T47D (cell line): ENCODE results near the gene PGAP3.
A peak's percentile ranks its signal among the peaks of the same experiment; 100 is the strongest.

Experiments
- DNase-seq, 2 experiments: peaks; one replicate each; pipeline versions ENCODE4 v3.0.0 to v3.0.0-alpha.2; 2011 to 2012; ENCODE audit warnings: low read depth in 1 of 2, low spot score in 1 of 2
- JUND ChIP-seq: IDR thresholded peaks from 2 replicates; pipeline ENCODE4 v1.6.1; 2012; ENCODE audit warnings: low read depth
- in situ Hi-C: cut with HindIII; loops from 2 replicates; pipeline ENCODE4 v1.10.0; 2016; ENCODE audit warnings: low sequenced_read_pairs, low pct_unique_long_range_greater_than_20kb

Gene PGAP3

GRCh38 chr17:39626171-39627046 lies 61.4 kb downstream of the PGAP3 start, which contains the start of gene PPP1R1B:
PPP1R1B (plus strand) TSS chr17:39626952; CDS start chr17:39627393, 441 bp downstream.
- no peak for DNase-seq
- in situ Hi-C loops, result no loop called here
- no peak for TF ChIP-seq JUND

GRCh38 chr17:39625198-39625785 lies 62.6 kb downstream of the PGAP3 start:
- in situ Hi-C loops, result no loop called here
- DNase-seq, result no peak
- no peak for TF ChIP-seq JUND

GRCh38 chr17:39624313-39624712 lies 63.5 kb downstream of the PGAP3 start:
- no peak for TF ChIP-seq JUND
- in situ Hi-C loops, result no loop called here

GRCh38 chr17:39623356-39623950 lies 64.4 kb downstream of the PGAP3 start:
- in situ Hi-C loops, result no loop called here
- peak; percentile 81 to 84 for DNase-seq
- no peak for TF ChIP-seq JUND

More at GRCh38 chr17:39624313-39624712, 63.5 kb downstream of the PGAP3 start:
- DNase-seq, result no peak

GRCh38 chr17:39622380-39623006 lies 65.4 kb downstream of the PGAP3 start:
- no peak for TF ChIP-seq JUND
- in situ Hi-C loops, result no loop called here
- no peak for DNase-seq

- DNase-seq, result peak; percentile 89 to 91
- no peak for TF ChIP-seq JUND
- in situ Hi-C loops, result no loop called here
These were observed 66.1 kb downstream of the PGAP3 start for GRCh38 chr17:39621523-39622379.
